GM18499 (cell line): ENCODE measurements around the gene PRDM15.

ENCODE experiments used
- ATAC-seq: cut with Tn5 transposase; IDR thresholded peaks from one replicate; pipeline ENCODE4 v1.9.1; 2021; ENCODE audit warnings: moderate number of reproducible peaks; ENCODE audit not compliant: insufficient read depth, unreplicated experiment

PRDM15 gene

GRCh38 chr21:41767606-41768436 lies 111.3 kb downstream of the PRDM15 start:
- ATAC-seq = no peak

- no peak for ATAC-seq
Observed at GRCh38 chr21:41766883-41767605, 112.1 kb downstream of the PRDM15 start, which contains the start of gene RIPK4. Gene RIPK4, minus strand, starts transcription at chr21:41767052. Its CDS starts 11 bp downstream, at chr21:41767041.

GRCh38 chr21:41765973-41766882 lies 112.9 kb downstream of the PRDM15 start:
- no peak for ATAC-seq

- ATAC-seq = no peak
Observed at GRCh38 chr21:41765420-41765821, 113.7 kb downstream of the PRDM15 start.

- ATAC-seq = no peak
Observed at GRCh38 chr21:41764558-41765419, 114.4 kb downstream of the PRDM15 start.

GRCh38 chr21:41763996-41764395 lies 115.1 kb downstream of the PRDM15 start:
- no peak for ATAC-seq

GRCh38 chr21:41763398-41763931 lies 115.7 kb downstream of the PRDM15 start:
- ATAC-seq = no peak

- ATAC-seq = no peak
Observed at GRCh38 chr21:41762753-41763152, 116.4 kb downstream of the PRDM15 start.

- ATAC-seq = no peak
Observed at GRCh38 chr21:41761934-41762635, 117.1 kb downstream of the PRDM15 start.

- ATAC-seq = no peak
Observed at GRCh38 chr21:41761211-41761933, 117.8 kb downstream of the PRDM15 start.

GRCh38 chr21:41760411-41760810 lies 118.7 kb downstream of the PRDM15 start:
- no peak for ATAC-seq

GRCh38 chr21:41759926-41760325 lies 119.2 kb downstream of the PRDM15 start:
- ATAC-seq = no peak

GRCh38 chr21:41759214-41759840 lies 119.8 kb downstream of the PRDM15 start:
- no peak for ATAC-seq

- ATAC-seq = no peak
Observed at GRCh38 chr21:41758550-41758949, 120.6 kb downstream of the PRDM15 start.

- no peak for ATAC-seq
Observed at GRCh38 chr21:41755934-41756773, 123.0 kb downstream of the PRDM15 start.

GRCh38 chr21:41755258-41755933 lies 123.7 kb downstream of the PRDM15 start:
- no peak for ATAC-seq
